GM23338 (cell line): ENCODE measurements around the gene SSTR4. TPM values are rescaled to one million over a fixed set of nuclear protein-coding genes. Genes with fewer than 3 reads are reported as not detected.

Source experiments
- ATAC-seq: fragments of 200-7000 bp; cut with Tn5 transposase; 3 replicates; pipeline ENCODE4 v1.9.1; 2020
- DNase-seq: peaks from one replicate; pipeline ENCODE4 v3.0.0-alpha.2; 2015; ENCODE audit warnings: low spot score
- H2AFZ ChIP-seq: fragments of 200-600 bp; sonication (generic); 2 replicates; pipeline ENCODE4 v1.8.0; 2016; ENCODE audit warnings: antibody characterized with exemption, mild to moderate bottlenecking, moderate library complexity
- H3F3A ChIP-seq: fragments of 200-600 bp; sonication (generic); replicated peaks from 2 replicates; pipeline ENCODE4 v1.8.0; 2017; ENCODE audit warnings: antibody characterized with exemption, mixed run types, low read depth
- H3K27ac ChIP-seq: fragments of 200-600 bp; sonication (generic); 2 replicates; pipeline ENCODE4 v1.6.1; 2016; ENCODE audit warnings: low read depth
- H3K27me3 ChIP-seq: fragments of 200-600 bp; sonication (generic); 2 replicates; pipeline ENCODE4 v1.8.0; 2016; ENCODE audit warnings: mild to moderate bottlenecking, mixed run types, moderate library complexity; ENCODE audit not compliant: insufficient read depth
- H3K36me3 ChIP-seq: fragments of 200-600 bp; sonication (generic); 2 replicates; pipeline ENCODE4 v1.8.0; 2016; ENCODE audit warnings: mild to moderate bottlenecking; ENCODE audit not compliant: insufficient read depth
- H3K4me1 ChIP-seq: fragments of 200-600 bp; sonication (generic); 2 replicates; pipeline ENCODE4 v1.8.0; 2016; ENCODE audit warnings: mild to moderate bottlenecking, moderate library complexity; ENCODE audit not compliant: insufficient read depth
- H3K4me2 ChIP-seq: fragments of 200-600 bp; sonication (generic); 2 replicates; pipeline ENCODE4 v1.7.1; 2017; ENCODE audit warnings: mixed run types
- H3K4me3 ChIP-seq: fragments of 200-600 bp; sonication (generic); 2 replicates; pipeline ENCODE4 v1.6.1; 2016; ENCODE audit warnings: mixed run types
- H3K79me2 ChIP-seq: fragments of 200-600 bp; sonication (generic); replicated peaks from 2 replicates; pipeline ENCODE4 v1.8.0; 2017; ENCODE audit warnings: mild to moderate bottlenecking; ENCODE audit not compliant: insufficient read depth
- H3K9me2 ChIP-seq: fragments of 200-600 bp; sonication (generic); 2 replicates; pipeline ENCODE4 v1.8.0; 2017; ENCODE audit not compliant: insufficient read depth
- H4K20me1 ChIP-seq: fragments of 200-600 bp; sonication (generic); replicated peaks from 2 replicates; pipeline ENCODE4 v1.8.0; 2017; ENCODE audit warnings: mild to moderate bottlenecking; ENCODE audit not compliant: insufficient read depth
- H3K27ac Mint-ChIP-seq: 2 replicates; pipeline ENCODE4 v1.8.0; 2020; ENCODE audit warnings: inconsistent platforms, mild to moderate bottlenecking, moderate library complexity, mixed read lengths
- H3K27me3 Mint-ChIP-seq: 3 replicates; pipeline ENCODE4 v1.8.0; 2022; ENCODE audit warnings: low read depth, mild to moderate bottlenecking, moderate library complexity, mixed read lengths, inconsistent platforms; ENCODE audit not compliant: insufficient read depth, poor library complexity
- H3K36me3 Mint-ChIP-seq: 3 replicates; pipeline ENCODE4 v1.8.0; 2021; ENCODE audit warnings: low read depth, mild to moderate bottlenecking, inconsistent platforms, moderate library complexity, mixed read lengths
- H3K4me1 Mint-ChIP-seq: 3 replicates; pipeline ENCODE4 v1.8.0; 2020; ENCODE audit warnings: mild to moderate bottlenecking, inconsistent platforms, mixed read lengths
- H3K4me3 Mint-ChIP-seq: 3 replicates; pipeline ENCODE4 v1.8.0; 2021; ENCODE audit warnings: moderate library complexity, mild to moderate bottlenecking, inconsistent platforms, mixed read lengths
- H3K9me3 Mint-ChIP-seq: 3 replicates; pipeline ENCODE4 v1.8.0; 2020; ENCODE audit warnings: moderate library complexity, mild to moderate bottlenecking, inconsistent platforms, mixed read lengths
- CREB1 ChIP-seq: fragments of 250-450 bp; sonication (Bioruptor Pico); IDR thresholded peaks from 2 replicates; pipeline ENCODE4 v1.5.0; 2020; ENCODE audit warnings: low read depth, mild to moderate bottlenecking, moderate library complexity
- CTCF ChIP-seq, 2 experiments: fragments of 200-600 bp in 1 of 2; sonication (generic) in 1 of 2; conservative IDR thresholded peaks; 2 replicates each; pipeline versions ENCODE4 v1.5.1 to v1.6.1; 2016 to 2017; ENCODE audit warnings: antibody characterized with exemption in 2 of 2, low read depth in 2 of 2, mild to moderate bottlenecking in 2 of 2, moderate library complexity in 1 of 2
- EZH2 ChIP-seq: fragments of 200-600 bp; sonication (generic); IDR thresholded peaks from one replicate; pipeline ENCODE4 v1.8.0; 2017; ENCODE audit warnings: antibody characterized with exemption, mild to moderate bottlenecking, low read depth; ENCODE audit not compliant: unreplicated experiment
- EZH2phosphoT487 ChIP-seq: fragments of 200-600 bp; sonication (generic); IDR thresholded peaks from one replicate; pipeline ENCODE4 v1.8.1; 2018; ENCODE audit warnings: antibody characterized with exemption; ENCODE audit not compliant: unreplicated experiment
- JUNB ChIP-seq: IDR thresholded peaks from one replicate; pipeline ENCODE4 v1.6.1; 2016; ENCODE audit warnings: antibody characterized with exemption; ENCODE audit not compliant: unreplicated experiment
- NANOG ChIP-seq: IDR thresholded peaks from 2 replicates; pipeline ENCODE4 v1.6.1; 2016; ENCODE audit warnings: antibody characterized with exemption, borderline replicate concordance
- POLR2AphosphoS5 ChIP-seq: IDR thresholded peaks from 2 replicates; pipeline ENCODE4 v1.6.1; 2016; ENCODE audit warnings: antibody characterized with exemption, low read depth
- REST ChIP-seq: IDR thresholded peaks from one replicate; pipeline ENCODE4 v1.6.1; 2018; ENCODE audit warnings: antibody characterized with exemption; ENCODE audit not compliant: unreplicated experiment
- ZNF114 ChIP-seq: fragments of 250-450 bp; sonication (Bioruptor Pico); IDR thresholded peaks from 2 replicates; pipeline ENCODE4 v1.5.0; 2020; ENCODE audit warnings: mild to moderate bottlenecking, moderate library complexity
- ZNF331 ChIP-seq: fragments of 250-450 bp; sonication (Bioruptor Pico); IDR thresholded peaks from 2 replicates; pipeline ENCODE4 v1.5.0; 2020; ENCODE audit warnings: low read depth, mild to moderate bottlenecking, moderate library complexity
- ZNF462 ChIP-seq: fragments of 250-450 bp; sonication (Bioruptor Pico); IDR thresholded peaks from 2 replicates; pipeline ENCODE4 v1.5.0; 2020; ENCODE audit warnings: mild to moderate bottlenecking, moderate library complexity
- polyA plus RNA-seq: library from polyadenylated mRNA; unstranded; fragments of >200 nt; fragmentation: Nextera tagmentation; extraction: Ambion mirVana; gene quantifications from 2 replicates; pipeline ENCODE4 v1.2.1, GENCODE V29; 2016
- total RNA-seq: library from RNA; depleted of rRNA; stranded (reverse); fragments of >200 nt; shearing (Covaris generic); gene quantifications from 2 replicates; pipeline ENCODE4 v1.2.3, GENCODE V29; 2014

Gene SSTR4
- total and polyA plus RNA-seq, 2 experiments from 2014 or later, result not detected

DNA sequence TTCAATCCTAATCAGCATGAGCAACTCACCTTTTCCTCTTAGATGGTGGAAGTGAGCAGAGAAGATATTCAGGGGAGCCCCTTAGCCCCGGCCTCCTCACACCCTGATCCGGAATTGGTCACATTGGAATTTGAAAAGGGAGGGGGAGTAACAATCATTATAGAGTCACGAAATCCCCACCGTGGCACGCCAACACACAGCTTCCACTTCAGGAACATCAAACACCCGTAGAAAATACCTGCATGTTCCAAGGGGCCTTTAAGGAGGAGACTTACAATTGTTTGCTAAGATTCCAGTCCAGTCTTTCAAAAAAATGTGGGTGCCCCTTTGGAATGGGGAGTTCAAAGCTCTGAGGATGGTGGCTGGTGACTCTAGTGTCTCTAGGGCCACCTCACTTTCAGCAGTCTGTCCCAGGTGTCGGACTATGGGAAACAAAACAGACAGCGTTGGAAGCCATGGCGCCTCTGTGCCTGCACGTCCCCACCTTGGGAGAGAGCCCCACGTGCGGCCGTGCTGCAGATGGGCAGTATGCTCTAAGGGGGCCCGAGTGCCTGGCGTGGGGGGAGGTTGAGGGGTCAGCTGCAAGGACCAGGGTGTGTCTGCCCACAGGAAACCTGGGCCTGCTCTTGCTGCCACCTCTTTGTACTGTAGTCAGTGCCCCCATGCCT lies 48.6 kb downstream of the SSTR4 start (continued):
- no peak for TF ChIP-seq CREB1 (CRISPR knock-in tag)
- TF ChIP-seq ZNF114 (CRISPR knock-in tag), result no peak
- TF ChIP-seq POLR2AphosphoS5, result no peak
- TF ChIP-seq REST, result no peak

DNA sequence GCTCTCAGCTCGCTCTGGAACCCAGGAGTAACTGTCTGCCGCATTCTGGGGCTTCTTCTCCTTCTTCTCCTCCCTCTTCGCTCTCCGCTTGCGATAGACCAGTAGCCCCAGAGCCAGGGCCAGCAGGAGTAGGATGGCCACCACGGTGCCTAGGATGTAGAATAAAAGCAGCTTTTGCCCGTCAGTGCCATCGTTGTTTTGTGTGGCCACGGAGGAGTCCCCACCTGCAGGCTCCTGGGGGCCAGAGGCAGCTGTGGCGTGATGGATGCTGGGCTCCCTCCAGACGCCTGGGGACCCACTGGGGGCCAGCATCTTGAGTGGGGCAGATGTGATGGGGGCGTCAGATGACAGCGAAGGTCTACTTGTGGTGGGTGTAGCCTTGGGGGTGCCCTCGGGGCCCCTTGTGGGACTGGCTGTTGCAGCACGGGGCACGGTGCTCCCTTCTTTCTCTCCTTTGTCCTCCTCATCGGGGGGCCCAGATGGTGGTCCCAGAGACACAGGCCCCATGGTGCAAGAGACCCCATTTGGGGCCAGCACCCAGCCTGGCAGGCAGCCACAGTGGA lies 49.3 kb downstream of the SSTR4 start:
- Mint-ChIP-seq H3K27ac (no peak overlapping the region), H3K27me3 (peaks cover 8% of the 10 kb centered on the region), H3K36me3 (no peaks in the 10 kb centered on the region), H3K4me3 (no peak overlapping the region), H3K9me3 (no peaks in the 10 kb centered on the region), H3K4me1 (peaks cover 24% of the 10 kb centered on the region)
- Histone ChIP-seq H3K9me2 (no peaks in the 10 kb centered on the region), H3K36me3 (no peaks in the 10 kb centered on the region), H3F3A (no peaks in the 10 kb centered on the region), H3K4me3 (no peak overlapping the region), H3K79me2 (no peaks in the 10 kb centered on the region), H3K4me2 (no peak overlapping the region), H3K27me3 (no peaks in the 10 kb centered on the region), H3K27ac (no peak overlapping the region), H3K4me1 (no peaks in the 10 kb centered on the region; the same call in 1 of the 2 replicates), H4K20me1 (no peaks in the 10 kb centered on the region), H2AFZ (no peak overlapping the region)
- no peak for DNase-seq
- no peak for ATAC-seq
- TF ChIP-seq NANOG, result no peak
- no peak for TF ChIP-seq JUNB
- no peak for TF ChIP-seq ZNF331 (CRISPR knock-in tag)
- TF ChIP-seq ZNF462 (CRISPR knock-in tag), result no peak
- TF ChIP-seq CTCF (conservative IDR thresholded peaks at IDR 0.05; ENCODE audit: low read depth in 2 of 2), result no peak
- no peak for TF ChIP-seq POLR2AphosphoS5
- TF ChIP-seq EZH2phosphoT487, result no peak
- no peak for TF ChIP-seq EZH2
